HG02610 (cell line): ENCODE data around the gene ASB7.

Experiments used
- ATAC-seq: cut with Tn5 transposase; IDR thresholded peaks from one replicate; pipeline ENCODE4 v1.9.1; 2021; ENCODE audit warnings: mild to moderate bottlenecking, moderate library complexity; ENCODE audit not compliant: unreplicated experiment

Gene ASB7

DNA sequence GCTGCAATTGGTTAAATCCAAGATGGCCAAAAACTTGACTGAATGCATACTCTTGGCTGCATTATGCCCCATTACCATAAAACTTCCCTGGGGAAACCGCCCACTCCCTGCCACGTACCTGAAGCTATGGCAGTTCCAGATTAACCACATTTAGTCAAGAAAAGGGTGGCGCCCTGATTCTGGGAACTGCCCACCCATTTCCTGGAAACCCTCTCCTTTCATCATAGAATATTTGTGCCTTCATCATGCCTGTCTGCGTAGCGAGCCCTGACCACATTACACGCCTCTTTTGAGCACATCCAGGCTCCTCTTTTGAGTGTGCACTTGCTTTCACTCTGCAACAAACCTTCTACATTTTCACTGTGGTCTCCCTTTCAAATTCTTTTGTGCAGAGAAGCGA is 5.6 kb upstream of the ASB7 start:
- ATAC-seq: peak; percentile 85

DNA sequence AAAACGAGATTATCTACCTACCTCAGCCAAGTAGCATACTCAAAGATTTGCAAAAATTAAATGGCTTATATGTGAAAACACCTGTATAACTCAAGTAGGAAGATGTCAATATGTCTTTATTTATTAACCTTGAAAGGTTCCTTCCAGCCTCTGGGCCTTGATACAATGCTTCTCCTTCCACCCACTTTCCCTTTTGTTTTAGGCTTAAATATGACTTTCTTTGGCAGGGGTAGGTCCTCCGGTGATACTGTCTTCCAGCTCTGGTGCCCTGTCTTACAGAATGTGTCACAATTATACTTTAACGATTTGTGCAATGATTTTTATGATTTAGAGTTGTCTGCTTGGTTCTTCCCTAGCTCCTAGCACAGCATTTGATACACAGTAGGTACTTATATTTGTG is 4.5 kb upstream of the ASB7 start:
- no peak for ATAC-seq

DNA sequence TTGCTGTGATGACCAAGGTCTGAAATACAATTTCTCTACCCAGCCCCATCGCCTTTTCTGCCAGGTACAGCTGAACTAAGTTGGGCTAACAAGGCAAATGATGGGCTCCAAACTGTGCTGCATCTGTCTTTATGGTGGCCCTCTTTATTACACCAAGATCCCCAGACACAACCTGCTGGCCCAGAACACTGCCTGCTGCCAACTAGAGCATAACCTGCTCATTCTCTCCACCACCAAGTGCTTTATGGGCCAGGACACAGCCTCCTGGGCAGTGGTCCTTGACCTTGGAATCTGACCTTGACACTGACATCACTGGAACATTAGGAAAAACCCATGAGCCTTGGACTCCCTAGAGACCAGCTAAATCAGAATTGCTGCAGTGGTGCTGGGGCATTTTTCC is 3.7 kb upstream of the ASB7 start:
- no peak for ATAC-seq

DNA sequence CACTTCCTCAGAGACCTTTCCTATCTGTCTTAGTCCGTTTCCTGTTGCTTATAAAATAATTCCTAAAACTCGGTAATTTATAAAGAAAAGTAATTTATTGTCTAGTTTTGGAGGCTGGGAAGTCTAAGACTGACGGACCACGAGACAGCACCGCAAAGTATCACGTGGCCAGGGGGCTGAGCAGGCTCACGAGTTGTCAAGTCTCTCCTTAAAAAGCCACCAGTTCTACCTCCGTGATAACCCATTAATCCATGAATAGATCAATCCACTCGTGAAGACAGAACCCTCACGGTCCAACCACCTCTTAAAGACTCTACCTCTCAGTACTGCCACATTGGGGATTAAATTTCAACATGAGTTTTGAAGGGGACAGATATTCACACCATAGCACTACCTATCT is 1.2 kb upstream of the ASB7 start:
- no peak for ATAC-seq

DNA sequence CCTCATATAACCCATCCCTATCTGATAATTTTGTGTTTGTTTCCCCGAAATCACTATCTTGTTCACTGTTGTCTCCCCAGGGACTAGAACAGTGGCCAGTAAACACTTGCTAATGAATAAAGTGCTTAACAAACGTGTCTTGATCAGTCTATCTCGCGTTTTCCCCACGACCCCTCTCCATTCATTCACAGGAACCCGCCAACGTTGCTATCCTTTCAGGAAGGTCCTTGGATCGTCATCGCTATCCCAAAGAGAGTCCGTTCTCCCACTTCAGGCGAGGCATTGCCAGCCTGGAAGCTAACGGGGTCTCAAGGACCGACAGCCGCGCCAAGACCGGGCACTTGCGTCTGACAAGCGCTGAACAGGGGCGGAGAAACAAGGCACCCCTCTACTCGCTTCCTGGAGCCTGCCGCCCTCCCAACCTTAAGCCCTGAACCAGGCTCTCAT is 749 bp upstream of the ASB7 start:
- ATAC-seq: peak; percentile 9

DNA sequence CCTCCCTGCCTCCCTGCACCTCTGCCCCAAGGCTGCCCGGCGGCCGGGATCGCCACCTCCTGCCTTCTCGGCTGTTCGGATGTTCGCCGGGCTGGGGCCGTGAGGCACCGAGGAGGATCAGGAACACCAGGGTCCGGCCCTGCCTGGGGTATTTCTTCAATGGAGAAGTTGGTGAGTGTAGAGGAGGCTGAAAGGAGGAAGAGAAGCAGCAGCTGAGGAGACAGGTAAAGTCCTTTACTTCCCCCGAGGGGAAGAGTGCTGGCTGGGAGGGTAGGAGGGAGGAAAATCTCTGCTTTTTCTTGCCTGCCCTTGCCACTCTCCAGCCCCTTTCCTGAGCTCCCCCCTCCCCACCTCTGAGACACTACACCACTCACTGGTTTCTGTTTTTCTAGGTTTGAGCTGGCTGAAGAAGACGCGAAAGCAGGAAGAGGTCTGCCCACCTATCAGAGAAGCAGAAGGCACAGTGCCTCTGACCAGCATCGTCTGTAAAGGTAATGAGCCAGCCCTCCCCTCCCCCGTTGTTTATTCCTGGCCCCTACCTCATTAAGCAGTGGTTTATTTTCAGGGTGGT is 519 bp downstream of the ASB7 start:
- ATAC-seq: peak; percentile 47

DNA sequence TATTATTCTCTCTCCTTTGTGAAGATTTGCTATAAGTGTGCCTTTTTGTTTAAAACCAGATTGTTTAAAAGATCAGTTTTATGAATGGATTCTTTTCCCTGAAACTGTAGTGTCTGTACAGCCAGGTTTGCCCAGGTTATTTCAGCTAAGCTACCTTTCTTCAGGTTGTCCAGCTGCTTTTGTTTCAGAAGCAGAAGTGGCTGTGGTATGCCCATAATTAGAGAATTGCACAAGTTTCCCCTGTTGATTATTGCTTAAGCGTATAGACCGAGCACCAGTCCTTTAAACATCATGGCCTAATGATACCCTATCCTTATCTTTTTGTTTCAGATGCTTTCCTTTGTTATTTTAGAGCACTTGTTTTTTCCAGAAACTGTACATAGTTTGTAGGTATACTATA is 10.2 kb downstream of the ASB7 start:
- no peak for ATAC-seq

DNA sequence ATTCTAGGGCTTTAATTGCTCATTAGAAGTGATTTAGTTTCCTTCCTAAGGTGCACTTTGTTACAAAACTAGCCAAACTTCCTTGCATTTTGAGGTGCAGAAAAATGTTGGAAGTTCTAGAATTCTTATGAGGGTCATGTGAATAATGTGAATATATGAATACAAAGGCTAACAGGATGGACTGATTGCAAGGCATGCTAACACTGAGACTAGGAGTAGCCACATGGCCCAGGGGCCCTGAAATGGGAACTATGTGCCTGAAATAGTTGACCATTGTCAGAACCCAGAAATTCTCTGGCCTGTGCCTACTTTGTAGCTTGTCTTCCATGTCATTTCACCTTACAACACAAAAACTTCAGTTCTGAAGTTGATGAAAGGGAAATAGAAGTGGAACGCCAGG is 10.8 kb downstream of the ASB7 start:
- ATAC-seq: no peak

DNA sequence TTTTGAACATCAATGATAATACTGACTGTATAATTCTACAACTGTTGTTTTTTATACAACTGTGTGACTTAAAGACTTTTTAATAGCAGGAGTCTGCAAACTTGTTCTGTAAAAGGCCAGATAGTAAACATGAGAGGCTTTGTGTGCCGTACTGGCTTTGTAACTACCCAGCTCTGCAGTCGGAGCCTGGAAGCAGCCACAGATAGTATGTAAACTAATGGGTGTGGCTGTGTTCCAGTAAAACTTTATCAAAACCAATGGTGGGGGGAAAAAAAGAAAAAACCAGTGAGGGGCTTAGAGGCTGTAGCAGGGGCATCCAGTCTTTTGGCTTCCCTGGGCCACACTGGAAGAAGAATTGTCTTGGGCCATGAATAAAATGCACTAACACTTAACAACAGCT is 11.9 kb downstream of the ASB7 start:
- no peak for ATAC-seq

DNA sequence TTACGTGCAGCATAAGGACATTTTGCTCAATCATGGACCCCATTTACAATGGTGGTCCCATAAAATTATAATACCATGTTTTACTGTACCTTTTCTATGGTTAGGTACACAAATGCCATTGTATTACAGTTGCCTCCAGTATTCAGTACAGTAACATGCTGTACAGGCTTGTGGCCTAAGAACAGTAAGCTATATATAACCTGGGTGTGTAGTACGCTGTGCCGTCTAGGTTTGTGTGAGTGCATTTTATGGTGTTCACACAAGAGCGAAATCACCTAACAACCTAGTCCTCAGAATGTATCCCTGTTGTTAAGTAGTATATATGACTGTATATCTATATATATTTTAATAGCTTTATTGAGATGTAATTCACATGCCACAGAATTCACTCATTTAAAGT is 12.5 kb downstream of the ASB7 start:
- ATAC-seq: no peak

DNA sequence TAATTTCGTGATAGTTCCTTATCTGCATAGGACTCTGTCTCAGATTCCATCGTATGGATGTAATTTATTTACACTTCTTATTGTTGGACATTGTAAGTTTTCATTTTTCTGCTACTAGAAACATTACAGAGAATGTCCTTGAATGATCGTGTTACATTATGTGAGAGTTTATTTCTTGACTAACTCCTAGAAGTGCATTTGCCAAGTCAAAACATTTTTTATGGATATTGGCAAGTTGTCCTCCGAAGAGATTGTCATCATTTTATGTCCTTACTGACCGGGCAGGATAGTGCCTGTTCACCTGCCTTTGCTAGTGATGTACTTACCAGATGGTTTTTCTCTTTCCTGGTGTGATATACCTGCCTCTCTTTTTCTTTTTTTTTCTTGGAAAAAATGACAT is 13.4 kb downstream of the ASB7 start:
- no peak for ATAC-seq

DNA sequence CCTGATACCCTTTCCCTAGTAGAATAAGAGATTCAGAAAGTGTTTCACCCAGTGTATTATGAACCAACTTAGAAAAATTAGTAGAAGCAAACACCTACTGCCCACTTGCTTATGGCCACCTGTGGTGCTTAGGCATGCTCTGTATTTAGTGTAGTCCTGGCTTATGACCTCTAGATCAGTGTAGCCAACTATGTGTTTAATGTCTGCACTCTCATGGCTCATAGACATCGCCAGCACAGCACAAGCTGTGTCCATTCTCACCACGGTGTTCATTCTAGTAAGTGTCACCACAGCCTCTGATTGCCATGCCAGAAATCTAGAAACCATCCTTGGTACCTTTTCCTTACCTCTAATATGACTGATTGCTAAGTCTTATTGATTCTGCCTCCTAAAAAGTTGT is 14.3 kb downstream of the ASB7 start:
- ATAC-seq: no peak

DNA sequence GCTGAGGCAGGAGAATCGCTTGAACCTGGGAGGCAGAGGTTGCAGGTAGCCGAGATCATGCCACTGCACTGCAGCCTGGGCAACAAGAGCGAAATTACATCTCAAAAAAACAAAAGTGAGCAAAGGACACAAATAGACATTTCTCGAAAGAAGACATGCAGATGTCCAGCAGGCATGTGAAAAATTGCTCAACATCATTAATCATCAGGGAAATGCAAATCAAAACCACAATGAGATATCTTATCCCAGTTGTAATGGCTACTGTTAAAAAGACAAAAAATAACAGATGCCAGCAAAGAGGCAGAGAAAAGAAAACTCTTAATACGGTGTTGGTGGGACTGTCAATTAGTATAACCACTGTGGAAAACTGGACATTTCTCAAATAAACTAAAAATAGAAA is 20.9 kb downstream of the ASB7 start:
- no peak for ATAC-seq

DNA sequence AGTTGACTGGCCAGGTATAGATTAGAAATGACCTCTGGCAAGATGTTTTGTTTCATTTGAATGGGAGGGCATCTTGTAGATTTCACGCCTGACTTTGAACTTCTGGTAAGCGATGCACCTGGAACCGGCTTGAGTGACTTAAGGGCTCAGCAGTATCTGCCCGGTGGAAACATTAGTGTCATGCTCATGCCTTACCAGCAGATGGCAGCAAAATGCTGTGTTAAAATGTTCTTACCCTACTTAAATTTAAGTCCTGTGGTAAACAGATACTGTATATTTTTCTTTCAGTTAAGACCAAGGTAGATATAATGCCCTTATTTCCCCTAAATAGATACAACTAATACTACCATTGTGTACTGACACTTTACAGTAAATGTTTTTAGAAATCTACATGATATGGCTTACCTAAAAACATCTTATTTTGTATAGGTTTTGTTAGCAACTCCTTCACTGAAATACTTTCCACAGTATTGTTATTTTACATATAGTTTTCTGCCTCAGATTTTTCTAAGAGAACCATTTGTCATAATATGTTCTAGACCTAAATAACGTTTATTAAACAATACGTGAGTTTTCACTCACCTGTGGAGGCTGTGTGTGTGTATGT is 25.5 kb downstream of the ASB7 start:
- ATAC-seq: peak; percentile 66

DNA sequence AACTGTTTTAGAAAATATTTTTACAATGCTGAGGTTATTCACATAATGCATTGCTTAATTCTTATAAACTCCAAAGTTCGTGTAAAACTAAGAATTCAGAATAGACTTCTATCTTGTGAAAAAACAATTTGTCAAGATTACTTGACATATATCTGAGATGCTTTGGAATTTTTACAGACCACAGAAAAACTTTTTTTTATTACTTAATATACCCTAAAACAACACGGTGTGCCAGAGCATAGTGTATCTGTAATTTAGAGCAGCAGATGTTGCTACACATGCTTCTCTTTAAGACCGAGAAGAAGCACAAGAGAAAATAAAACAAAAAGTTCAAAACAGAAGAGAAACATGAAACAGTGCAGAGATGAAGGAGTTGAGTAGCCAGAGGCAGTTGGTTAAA is 26.4 kb downstream of the ASB7 start:
- no peak for ATAC-seq

DNA sequence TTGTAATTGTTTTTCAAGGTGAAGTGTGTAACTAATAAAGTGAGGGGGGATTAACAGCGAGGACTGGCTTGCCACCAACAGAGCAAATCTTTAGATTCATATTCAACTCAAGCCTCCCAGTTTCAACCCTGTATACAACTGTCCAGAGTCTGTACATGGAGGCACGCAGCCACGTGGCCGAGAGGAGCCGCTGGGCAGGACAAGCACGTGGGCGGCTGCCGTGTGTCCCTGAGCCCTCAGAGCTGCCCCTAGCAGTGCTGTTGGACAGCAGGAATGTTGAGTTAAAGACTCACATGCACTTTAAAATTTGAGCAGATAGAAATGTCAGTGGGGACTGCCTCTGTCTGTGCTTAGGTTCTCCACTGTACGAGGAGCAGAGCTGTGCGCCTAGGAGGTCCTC is 29.4 kb downstream of the ASB7 start:
- no peak for ATAC-seq

DNA sequence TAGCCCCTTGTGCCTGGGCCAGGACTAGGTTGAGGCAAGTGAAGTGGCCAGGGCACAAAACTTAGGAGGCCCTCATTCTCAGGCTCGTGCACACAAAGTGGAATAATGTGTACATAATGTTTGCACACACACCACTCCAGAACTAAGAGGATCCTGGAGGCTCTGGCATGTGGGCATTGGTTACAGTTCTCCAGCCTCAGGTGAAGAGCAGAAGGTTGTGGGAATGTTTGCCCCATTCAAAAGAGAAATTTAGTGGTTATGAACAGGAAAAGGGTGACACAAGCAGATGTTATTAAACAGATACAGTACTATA is 31.3 kb downstream of the ASB7 start:
- no peak for ATAC-seq

DNA sequence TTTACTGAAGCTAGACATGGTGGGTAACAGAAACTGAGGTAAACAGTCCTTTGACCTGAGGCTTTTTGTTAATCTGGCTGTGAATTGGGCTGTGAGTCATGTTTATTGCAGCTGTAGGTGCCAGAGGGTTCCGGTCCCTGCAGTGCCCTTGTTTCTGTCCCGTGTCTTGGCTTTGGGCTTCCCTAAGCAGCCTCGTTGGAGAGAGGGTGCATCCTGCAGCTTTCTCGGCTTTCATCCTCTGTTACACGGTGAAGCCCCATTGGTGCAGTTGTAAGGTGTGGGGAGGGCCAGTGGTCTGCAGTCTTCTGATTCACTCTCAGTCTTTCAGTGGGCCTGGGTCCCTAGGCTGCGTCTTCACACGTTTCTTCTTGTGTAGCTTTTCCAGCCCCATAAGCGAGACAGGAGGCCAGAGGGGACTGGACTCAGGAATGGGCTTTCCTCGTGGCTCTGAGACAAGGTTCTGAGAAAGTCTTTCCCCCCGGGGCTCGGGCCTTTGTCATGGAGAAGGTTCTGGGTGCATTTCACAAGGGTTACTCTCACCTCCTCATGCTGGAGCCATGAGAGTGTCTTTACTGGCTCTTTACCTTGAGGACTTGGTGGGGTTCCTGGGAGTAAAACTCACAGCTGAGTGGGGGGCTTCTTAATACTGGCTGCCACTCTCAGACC is 33.1 kb downstream of the ASB7 start:
- ATAC-seq: no peak

DNA sequence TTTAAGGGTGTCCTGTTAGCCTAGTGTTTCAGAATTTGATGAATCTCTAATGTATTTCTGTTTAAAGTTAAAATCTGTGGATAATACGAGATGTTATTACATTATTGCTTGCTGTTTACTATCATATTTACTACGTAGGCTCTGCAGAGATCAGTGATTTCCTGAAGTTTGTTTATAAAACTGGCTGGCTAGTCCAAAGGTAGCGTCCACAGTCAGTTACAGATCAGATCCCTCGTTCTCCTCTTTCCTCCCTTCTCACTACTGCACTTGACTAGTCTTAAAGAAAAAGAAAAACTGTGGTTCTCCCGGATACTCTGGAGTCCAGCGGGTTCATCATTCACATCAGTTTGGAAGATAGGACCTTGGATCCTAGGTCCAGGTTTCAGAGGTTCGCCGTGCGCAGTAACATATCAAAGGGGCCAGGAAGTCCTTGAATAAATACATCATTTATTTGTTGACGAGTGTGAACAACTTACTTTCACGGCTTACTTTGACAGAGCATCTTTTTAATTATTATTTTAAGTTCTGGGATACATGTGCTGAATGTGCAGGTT is 35.9 kb downstream of the ASB7 start:
- ATAC-seq: no peak

DNA sequence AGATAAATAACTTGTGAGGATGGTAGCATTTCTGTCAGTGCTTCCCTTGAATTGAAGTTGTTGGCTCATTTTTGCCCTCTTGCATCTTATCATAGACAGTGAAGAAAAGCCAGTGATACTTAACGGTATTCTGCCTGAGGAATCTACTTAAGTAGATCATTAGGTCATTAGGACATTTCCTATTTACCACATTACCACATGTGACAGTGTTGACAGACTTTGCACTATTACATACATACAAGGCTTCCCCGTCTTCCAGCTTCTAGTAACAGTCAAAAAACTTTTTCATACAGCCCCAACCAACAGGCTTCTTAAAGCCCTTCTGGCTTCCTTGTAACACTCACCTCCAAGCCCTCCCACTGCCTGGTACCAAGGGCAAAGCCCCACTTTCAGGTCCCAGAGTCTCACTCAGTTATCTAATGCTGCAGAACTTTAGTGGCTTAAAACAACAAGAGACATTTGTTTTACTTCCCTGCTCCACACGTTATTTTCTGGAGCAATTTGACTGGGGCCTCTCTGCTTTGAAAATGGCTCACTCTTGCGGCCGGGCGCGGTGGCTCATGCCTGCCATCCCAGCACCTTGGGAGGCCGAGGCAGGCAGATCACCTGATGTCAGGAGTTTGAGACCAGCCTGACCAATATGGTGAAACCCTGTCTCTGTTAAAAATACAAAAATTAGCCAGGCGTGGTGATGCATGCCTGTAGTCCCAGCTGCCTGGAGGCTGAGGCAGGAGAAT is 40.0 kb downstream of the ASB7 start:
- no peak for ATAC-seq

DNA sequence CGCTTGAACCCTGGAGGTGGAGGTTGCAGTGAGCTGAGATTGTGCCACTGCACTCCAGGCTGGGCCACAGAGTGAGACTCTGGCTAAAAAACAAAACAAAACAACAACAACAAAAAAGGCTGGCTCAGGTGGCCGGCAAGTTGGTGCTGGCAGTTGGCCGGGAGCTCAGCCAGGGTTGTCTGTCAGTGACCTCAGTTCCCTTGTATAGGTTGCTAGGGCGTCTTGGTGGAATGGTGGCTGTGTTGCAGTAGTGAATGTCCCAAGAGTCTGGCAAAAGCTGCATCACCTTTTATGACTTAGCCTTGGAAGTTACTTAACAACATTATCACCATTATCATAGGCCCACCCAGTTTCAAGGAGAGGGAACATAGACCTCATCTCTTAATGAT is 40.6 kb downstream of the ASB7 start:
- ATAC-seq: no peak

DNA sequence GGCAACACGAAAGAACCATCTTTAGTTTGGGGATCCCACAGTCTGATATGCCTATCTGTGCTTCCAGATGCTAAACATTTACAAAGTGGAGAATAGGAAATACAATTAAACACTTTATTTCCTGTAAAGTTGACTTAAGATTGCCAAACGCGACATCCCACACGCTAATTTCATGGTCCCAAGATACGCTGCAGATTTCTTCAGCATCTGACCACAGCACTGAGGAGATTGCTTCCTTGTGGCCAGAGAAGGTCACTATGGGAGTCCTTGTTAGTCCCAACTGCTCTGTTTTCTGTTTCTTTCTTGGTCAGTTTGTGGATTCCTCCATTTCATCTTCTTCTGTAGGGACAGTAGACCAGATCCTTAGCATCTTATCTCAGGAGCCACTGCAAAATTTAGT is 43.3 kb downstream of the ASB7 start:
- no peak for ATAC-seq
